Measurements from ENCODE around the gene NOSIP.

Gene NOSIP

DNA sequence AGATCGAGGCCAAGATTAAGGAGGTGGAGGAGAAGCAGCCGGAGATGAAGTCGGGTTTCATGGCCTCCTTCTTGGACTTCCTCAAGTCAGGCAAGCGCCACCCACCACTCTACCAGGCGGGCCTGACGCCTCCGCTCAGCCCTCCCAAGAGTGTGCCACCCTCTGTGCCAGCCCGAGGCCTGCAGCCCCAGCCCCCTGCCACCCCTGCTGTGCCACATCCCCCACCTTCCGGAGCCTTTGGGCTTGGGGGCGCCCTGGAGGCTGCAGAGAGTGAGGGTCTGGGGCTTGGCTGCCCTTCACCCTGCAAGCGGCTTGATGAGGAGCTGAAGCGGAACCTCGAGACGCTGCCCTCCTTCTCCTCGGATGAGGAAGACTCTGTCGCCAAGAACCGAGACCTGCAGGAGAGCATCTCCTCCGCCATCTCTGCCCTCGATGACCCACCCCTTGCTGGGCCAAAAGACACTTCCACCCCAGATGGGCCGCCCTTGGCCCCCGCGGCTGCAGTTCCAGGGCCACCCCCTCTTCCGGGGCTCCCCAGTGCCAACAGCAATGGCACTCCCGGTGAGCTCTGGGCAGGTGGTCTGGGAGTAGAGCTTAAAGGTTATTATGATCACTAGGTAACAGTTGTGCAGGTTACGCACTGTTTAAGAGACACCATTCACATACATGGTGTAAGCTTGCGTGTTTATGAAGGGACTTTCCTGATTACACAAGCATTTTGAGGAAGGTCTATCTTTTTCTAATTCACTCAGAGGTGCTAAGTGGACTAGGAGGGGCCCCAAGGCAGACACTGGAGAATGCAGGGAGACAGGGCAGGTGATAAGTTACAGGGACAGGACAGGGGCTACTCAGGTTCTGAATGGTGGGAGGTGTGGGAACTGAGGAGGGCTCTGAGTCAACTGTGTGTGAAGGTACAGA, 19.3 kb upstream of the NOSIP start:
- TF ChIP-seq, protein P1, sequence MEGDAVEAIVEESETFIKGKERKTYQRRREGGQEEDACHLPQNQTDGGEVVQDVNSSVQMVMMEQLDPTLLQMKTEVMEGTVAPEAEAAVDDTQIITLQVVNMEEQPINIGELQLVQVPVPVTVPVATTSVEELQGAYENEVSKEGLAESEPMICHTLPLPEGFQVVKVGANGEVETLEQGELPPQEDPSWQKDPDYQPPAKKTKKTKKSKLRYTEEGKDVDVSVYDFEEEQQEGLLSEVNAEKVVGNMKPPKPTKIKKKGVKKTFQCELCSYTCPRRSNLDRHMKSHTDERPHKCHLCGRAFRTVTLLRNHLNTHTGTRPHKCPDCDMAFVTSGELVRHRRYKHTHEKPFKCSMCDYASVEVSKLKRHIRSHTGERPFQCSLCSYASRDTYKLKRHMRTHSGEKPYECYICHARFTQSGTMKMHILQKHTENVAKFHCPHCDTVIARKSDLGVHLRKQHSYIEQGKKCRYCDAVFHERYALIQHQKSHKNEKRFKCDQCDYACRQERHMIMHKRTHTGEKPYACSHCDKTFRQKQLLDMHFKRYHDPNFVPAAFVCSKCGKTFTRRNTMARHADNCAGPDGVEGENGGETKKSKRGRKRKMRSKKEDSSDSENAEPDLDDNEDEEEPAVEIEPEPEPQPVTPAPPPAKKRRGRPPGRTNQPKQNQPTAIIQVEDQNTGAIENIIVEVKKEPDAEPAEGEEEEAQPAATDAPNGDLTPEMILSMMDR (conservative IDR thresholded peaks at IDR 0.05): no peak
- no peak for TF ChIP-seq ZFX (IDR thresholded peaks at IDR 0.05)
- no peak overlapping the region for H3K27ac ChIP-seq

DNA sequence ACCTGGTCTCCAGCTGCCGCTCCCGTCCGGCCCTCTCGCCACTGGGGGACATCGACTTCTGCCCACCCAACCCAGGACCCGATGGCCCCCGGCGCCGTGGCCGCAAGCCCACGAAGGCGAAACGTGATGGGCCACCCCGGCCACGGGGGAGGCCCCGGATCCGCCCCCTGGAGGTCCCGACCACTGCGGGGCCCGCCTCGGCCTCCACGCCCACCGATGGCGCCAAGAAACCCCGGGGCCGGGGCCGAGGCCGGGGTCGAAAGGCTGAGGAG, 17.3 kb upstream of the NOSIP start:
- TF ChIP-seq ZFX (IDR thresholded peaks at IDR 0.05): no peak
- TF ChIP-seq, protein P1 (conservative IDR thresholded peaks at IDR 0.05): no peak
- H3K27ac ChIP-seq: no peak overlapping the region

DNA sequence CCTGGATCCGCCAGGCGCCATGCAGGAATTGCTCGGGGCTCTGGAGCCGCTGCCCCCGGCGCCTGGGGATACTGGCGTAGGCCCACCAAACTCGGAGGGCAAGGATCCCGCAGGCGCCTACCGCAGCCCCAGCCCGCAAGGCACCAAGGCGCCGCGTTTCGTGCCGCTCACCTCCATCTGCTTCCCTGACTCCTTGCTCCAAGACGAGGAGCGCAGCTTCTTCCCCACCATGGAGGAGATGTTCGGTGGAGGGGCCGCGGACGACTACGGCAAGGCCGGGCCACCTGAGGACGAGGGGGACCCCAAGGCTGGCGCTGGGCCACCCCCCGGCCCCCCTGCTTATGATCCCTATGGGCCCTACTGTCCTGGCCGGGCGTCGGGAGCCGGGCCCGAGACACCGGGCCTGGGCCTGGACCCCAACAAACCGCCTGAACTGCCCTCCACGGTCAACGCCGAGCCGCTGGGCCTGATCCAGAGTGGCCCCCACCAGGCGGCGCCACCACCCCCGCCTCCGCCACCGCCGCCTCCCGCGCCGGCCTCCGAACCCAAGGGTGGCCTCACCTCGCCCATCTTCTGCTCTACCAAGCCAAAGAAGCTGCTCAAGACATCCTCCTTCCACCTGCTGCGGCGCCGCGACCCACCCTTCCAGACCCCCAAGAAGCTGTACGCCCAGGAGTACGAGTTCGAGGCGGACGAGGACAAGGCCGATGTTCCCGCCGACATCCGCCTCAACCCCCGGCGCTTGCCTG, 16.8 kb upstream of the NOSIP start:
- no peak for TF ChIP-seq ZFX (IDR thresholded peaks at IDR 0.05)
- TF ChIP-seq, protein P1 (conservative IDR thresholded peaks at IDR 0.05): no peak
- H3K27ac ChIP-seq: no peak overlapping the region

DNA sequence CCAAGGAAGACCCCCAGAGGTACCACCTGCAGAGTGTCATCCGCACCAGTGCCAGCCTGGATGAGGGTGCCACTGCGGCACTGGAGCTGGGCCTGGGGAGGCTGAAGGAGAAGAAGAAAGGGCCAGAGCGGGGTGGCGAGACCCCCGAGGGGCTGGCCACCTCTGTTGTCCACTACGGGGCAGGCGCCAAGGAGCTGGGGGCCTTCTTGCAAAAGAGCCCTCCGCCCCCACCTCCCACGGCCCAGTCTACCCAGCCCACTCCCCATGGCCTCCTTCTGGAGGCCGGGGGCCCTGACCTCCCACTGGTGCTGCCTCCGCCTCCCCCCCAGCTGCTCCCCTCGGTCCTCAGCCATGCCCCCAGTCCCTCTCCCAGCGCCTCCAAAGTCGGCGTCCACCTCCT, 16.1 kb upstream of the NOSIP start:
- H3K27ac ChIP-seq: no peak overlapping the region
- TF ChIP-seq, protein P1 (conservative IDR thresholded peaks at IDR 0.05): no peak
- TF ChIP-seq ZFX (IDR thresholded peaks at IDR 0.05): no peak

DNA sequence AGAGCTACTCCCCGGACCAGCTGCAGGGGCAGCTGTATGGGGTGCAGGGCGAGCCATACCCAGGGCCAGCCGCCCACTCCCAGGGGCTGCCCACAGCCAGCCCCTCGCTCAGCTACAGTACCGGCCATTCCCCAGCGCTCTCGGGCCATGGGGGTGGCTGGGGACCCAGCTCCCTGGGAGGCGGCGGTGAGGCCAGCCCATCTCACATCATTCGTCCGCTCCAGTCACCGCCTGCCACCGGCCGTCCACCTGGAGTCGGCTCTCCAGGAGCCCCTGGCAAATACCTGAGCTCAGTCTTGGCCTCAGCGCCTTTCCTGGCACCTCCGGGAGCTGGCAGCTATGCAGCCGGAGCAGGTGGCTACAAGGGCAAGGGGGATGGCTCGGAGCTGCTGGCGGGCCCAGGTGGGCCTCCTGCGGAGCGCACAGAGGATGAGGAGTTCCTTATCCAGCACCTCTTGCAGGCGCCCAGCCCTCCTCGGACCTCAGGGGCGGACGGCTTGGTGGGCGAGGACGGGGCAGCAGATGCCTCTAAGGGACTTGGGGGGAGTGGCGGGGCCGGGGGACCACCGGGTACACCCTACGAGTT, 15.6 kb upstream of the NOSIP start:
- TF ChIP-seq, protein P1 (conservative IDR thresholded peaks at IDR 0.05): no peak
- no peak for TF ChIP-seq ZFX (IDR thresholded peaks at IDR 0.05)
- H3K27ac ChIP-seq: no peak overlapping the region

DNA sequence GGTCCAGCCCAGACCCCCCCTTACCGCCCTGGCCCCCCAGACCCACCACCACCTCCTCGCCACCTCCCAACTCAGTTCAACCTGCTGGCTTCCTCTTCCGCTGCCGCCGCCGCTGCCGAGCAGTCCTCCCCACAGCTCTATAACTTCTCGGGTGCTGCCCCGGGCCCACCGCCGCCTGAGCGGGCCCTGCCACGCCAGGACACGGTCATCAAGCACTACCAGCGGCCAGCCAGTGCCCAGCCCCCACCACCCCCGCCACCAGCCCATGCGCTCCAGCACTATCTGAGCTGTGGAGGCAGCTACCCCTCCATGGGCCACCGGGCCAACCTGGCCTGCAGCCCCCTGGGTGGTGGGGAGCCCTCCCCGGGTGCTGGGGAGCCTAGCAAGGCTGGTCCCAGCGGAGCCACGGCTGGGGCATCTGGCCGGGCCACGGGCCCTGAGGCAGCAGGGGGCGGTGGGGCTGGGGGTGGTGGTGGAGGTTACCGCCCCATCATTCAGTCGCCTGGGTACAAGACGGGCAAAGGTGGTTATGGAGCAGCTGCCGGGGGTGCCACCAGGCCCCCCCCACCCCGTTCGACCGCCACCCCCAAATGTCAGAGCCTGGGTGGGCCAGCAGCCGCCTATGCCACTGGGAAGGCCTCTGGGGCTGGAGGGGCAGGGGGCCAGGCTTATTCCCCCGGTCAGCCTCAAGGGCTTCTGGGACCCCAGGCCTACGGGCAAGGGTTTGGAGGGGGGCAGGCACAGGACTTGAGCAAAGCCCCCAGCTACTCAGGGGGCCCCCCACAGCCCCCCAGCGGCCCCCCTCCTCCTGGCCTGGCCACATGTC, 14.8 kb upstream of the NOSIP start:
- H3K27ac ChIP-seq: no peak overlapping the region
- TF ChIP-seq, protein P1 (conservative IDR thresholded peaks at IDR 0.05): no peak
- no peak for TF ChIP-seq ZFX (IDR thresholded peaks at IDR 0.05)

Data from C4-2B (cell line).